Measurements from ENCODE around the gene ZMYM4.
A peak's percentile ranks its signal among the peaks of the same experiment; 100 is the strongest.

The ZMYM4 gene

GRCh38 chr1:35261412-35262120 lies 6.9 kb upstream of the ZMYM4 start:
- no peak for TF ChIP-seq CTCF (conservative IDR thresholded peaks at IDR 0.05; ENCODE audit: low read length)
- no peak overlapping the region for H3K4me3 ChIP-seq (ENCODE audit: low read length)
- no peak for DNase-seq (ENCODE audit: low read depth)

GRCh38 chr1:35264035-35264434 lies 4.5 kb upstream of the ZMYM4 start:
- DNase-seq (ENCODE audit: low read depth), result no peak
- TF ChIP-seq CTCF (conservative IDR thresholded peaks at IDR 0.05; ENCODE audit: low read length), result no peak
- H3K4me3 ChIP-seq (ENCODE audit: low read length), result no peak overlapping the region

- no peak overlapping the region for H3K4me3 ChIP-seq (ENCODE audit: low read length)
- peak; percentile 76 for DNase-seq (ENCODE audit: low read depth)
- TF ChIP-seq CTCF (conservative IDR thresholded peaks at IDR 0.05; ENCODE audit: low read length), result no peak
These were observed 3.6 kb upstream of the ZMYM4 start for GRCh38 chr1:35264871-35265270.

GRCh38 chr1:35266306-35266705 lies 2.2 kb upstream of the ZMYM4 start:
- no peak for TF ChIP-seq CTCF (conservative IDR thresholded peaks at IDR 0.05; ENCODE audit: low read length)
- no peak overlapping the region for H3K4me3 ChIP-seq (ENCODE audit: low read length)
- DNase-seq (ENCODE audit: low read depth), result no peak

GRCh38 chr1:35269201-35269988 lies 886 bp downstream of the ZMYM4 start:
- peak; percentile 5 for DNase-seq (ENCODE audit: low read depth)
- peak overlapping the region; percentile 89 for H3K4me3 ChIP-seq (ENCODE audit: low read length)
- no peak for TF ChIP-seq CTCF (conservative IDR thresholded peaks at IDR 0.05; ENCODE audit: low read length)

GRCh38 chr1:35269989-35270289 lies 1.4 kb downstream of the ZMYM4 start:
- no peak for DNase-seq (ENCODE audit: low read depth)
- peak overlapping the region; percentile 89 for H3K4me3 ChIP-seq (ENCODE audit: low read length)
- no peak for TF ChIP-seq CTCF (conservative IDR thresholded peaks at IDR 0.05; ENCODE audit: low read length)

GRCh38 chr1:35270836-35271235 lies 2.3 kb downstream of the ZMYM4 start:
- TF ChIP-seq CTCF (conservative IDR thresholded peaks at IDR 0.05; ENCODE audit: low read length), result no peak
- peak; percentile 37 for DNase-seq (ENCODE audit: low read depth)
- no peak overlapping the region for H3K4me3 ChIP-seq (ENCODE audit: low read length)
